LNCAP (cell line): ENCODE measurements around the gene TULP4.

Source experiments
- TF ChIP-seq, protein P1 (sequence below): fragments of 450-650 bp; IDR thresholded peaks from 2 replicates; pipeline ENCODE4 v1.5.1; 2017; ENCODE audit warnings: mild to moderate bottlenecking

Gene TULP4

DNA sequence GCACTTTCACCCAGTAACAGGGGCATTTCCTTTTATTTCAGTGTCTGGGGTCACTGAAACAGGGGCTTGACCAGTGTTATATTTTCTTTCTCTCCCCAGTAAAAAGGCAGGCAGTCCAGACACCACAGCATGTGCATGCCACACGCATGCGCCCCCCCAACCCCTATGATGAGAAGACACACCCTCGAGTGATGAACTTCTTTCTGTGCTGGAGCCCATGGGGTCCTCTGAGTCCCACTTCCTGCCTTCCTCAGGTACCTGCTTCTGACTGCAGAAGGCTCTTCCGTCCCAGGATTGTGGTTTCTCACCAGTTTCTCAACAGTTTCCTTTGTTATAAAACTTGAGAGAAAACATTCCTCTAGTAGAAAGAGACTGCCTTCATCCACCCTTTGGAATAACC lies 201.9 kb downstream of the TULP4 start:
- TF ChIP-seq, protein P1, sequence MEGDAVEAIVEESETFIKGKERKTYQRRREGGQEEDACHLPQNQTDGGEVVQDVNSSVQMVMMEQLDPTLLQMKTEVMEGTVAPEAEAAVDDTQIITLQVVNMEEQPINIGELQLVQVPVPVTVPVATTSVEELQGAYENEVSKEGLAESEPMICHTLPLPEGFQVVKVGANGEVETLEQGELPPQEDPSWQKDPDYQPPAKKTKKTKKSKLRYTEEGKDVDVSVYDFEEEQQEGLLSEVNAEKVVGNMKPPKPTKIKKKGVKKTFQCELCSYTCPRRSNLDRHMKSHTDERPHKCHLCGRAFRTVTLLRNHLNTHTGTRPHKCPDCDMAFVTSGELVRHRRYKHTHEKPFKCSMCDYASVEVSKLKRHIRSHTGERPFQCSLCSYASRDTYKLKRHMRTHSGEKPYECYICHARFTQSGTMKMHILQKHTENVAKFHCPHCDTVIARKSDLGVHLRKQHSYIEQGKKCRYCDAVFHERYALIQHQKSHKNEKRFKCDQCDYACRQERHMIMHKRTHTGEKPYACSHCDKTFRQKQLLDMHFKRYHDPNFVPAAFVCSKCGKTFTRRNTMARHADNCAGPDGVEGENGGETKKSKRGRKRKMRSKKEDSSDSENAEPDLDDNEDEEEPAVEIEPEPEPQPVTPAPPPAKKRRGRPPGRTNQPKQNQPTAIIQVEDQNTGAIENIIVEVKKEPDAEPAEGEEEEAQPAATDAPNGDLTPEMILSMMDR, result no peak

DNA sequence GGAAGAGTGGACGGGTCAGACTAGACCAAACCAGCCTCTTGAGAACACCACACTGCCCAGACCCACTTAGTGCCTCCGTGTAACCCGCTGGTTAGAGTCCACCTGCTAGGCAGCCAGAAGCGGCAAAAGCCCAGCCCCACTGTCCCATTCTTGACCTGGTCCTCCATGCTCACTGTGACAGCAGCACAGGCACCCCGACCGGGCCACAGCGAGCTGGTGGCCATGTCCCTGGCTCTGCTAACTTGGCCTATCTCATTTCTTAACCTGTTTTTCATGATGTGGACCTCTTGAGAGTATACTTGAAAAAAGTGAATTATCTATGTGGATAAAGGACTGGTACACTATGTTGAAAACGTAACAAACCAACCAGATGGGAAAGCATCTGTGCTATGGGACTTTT lies 202.7 kb downstream of the TULP4 start:
- TF ChIP-seq, protein P1, result no peak

DNA sequence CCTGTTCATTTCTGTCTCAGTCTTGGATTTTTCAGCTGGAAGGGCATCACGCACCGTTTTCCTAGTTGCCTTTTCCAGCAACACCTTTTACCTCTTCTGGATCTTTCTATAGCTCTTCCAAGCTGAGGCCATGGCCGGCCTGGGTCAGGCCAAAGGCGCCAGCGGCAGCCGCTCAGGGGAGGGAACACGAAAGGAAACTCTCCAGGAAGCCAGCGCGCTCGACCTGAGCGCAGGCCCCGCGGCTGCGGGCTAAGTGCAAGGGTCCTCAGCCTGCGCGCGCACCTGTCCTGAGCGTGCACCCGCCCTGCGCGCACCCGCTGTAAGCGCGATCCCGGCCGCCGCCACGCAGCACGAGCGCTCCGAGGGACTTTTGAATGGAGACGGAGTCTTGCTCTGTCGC lies 203.8 kb downstream of the TULP4 start:
- TF ChIP-seq, protein P1, result no peak

DNA sequence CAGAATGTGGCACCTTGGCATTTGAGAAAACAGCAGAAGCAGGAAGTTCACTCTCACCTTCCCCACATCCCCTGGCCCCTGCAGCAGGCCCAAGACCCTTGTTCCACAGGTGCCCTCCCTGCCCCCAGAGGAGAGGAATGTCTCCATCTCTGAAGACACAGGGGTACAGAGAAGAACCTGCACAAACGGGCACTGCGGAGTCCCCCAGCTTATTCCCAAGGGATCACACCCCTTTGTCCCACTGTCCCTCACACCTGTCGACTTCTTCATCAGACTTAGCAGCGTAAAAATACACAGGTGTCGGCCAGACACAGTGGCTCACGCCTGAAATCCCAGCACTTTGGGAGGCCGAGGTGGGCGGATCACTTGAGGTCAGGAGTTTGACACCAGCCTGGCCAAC lies 204.8 kb downstream of the TULP4 start:
- TF ChIP-seq, protein P1, result no peak

DNA sequence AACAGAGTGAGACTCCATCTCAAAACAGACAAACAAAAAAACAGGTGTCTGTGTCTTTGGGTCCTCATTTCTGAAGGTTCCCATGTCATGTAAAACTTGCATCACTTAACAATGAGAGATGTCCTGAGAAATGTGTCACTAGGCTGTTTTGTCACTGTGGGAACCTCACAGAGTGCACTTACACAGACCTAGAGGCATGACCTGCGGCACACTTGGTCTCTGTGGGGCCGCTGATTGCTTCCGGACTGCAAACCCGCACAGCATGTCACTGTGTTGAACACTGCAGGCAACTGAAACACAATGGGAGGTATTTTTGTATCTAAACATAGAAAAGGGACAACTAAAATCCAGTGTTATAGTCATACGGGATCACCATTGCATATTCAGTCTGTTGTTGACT lies 205.3 kb downstream of the TULP4 start:
- TF ChIP-seq, protein P1, result no peak

DNA sequence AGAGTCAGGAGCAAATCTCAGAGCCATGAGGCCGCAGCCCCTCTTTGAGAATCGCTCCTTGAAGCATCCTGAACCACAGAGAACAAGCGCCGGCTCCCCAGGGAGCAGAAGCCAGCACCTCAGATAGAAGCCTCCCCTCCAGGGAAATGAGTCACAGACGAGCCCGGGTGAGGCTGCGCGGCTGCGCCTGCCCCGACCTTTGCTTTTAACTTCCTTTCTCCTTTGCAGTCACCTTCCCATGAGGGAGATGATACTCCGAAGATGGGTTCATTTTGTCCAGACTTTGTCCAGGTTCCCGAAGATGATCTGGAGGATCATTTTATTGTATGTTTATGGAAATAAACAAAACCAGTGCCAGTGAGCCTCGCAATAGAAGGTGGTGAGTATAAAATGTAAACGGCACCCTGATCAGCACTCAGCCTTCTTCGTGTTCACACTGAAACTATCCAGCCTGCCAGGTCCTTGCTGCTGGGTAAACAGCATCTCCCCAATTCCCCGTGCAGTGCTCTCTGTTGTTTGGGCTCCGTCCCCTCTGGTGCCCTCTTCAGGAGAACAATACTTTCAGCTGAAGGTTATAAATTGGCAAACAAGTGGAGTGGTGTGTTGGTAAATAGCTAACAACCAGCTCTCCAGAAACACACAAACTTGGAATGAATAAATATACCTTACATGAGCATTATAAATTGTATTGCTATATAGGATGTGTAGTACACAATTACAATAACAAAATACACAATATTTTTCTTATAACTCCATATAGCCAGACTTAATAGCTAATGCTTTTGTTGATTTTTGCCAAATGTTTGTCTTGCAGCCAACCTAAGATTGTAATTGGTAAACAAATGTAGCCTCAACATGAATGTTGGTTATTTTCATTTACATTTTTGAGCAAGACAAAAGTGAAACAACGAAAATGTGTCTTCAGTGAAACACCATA lies 206.2 kb downstream of the TULP4 start:
- TF ChIP-seq, protein P1, result peak; percentile 52

DNA sequence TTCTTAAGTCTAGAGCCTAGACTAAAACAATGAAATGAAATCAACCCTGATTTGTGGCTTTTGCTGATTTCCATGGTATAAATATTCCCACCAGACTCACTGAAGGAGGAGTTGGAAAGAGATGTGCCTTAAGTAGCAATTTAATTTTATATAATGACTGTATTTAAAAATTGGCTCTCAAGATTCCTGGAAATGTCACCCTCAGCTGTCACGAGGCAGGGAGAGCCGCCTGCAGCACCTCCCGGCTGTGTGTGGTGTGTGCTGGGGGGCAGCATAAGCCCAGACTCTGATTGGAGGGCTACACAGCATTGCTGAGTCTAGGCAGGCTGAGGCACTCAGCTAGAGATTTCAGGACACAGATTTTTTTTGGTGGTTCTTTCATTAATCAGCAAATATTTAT lies 207.0 kb downstream of the TULP4 start:
- TF ChIP-seq, protein P1, result no peak
